Measurements from ENCODE around the gene MAU2.

- no peak for TF ChIP-seq CTCF (IDR thresholded peaks at IDR 0.05)
- no peak for TF ChIP-seq POLR2A (IDR thresholded peaks at IDR 0.05)
Observed at GRCh38 chr19:19341026-19341425, 20.4 kb downstream of the MAU2 start.
